Measurements from ENCODE around the gene ZNF384. TPM values are rescaled to one million over a fixed set of nuclear protein-coding genes. Genes with fewer than 3 reads are reported as not detected.

Gene ZNF384
- total and polyA plus RNA-seq, 2 of the 8 experiments (the other 6 are each of a cell fraction or from before 2014, with no cell fraction given) = 59.0 to 59.6 TPM

GRCh38 chr12:6635375-6635855, 53.8 kb downstream of the ZNF384 start:
- Histone ChIP-seq H4K8ac (ENCODE audit: extremely low read depth, insufficient read depth, low read length) (peak overlapping the region; percentile 7; the same call in 1 of the 2 replicates), H3K56ac (replicated peaks; ENCODE audit: insufficient read length, low read depth, low read length) (no peak overlapping the region), H2BK12ac (ENCODE audit: low read depth, low read length) (no peak overlapping the region), H2AFZ (ENCODE audit: low read length) (peak overlapping the region; percentile 52; the same call in 1 of the 2 replicates), H3K23ac (ENCODE audit: insufficient read length) (no peak overlapping the region), H3K9ac (replicated peaks in 1 of 4; ENCODE audit: extremely low read depth in 1 of 4, low read depth in 3 of 4, low read length in 3 of 4) (no peak overlapping the region), H3K79me1 (ENCODE audit: low read depth, low read length) (no peaks in the 10 kb centered on the region), H3K14ac (ENCODE audit: insufficient read length) (no peak overlapping the region), H2BK5ac (ENCODE audit: low read depth, low read length) (no peak overlapping the region), H3K27me3 (replicated peaks in 1 of 4; ENCODE audit: control insufficient read depth in 3 of 4, extremely low read depth in 1 of 4, insufficient read depth in 3 of 4, low read length in 3 of 4) (no peaks in the 10 kb centered on the region), H2AK5ac (ENCODE audit: low read depth, low read length) (no peak overlapping the region), H3K4me1 (replicated peaks in 1 of 4; ENCODE audit: control insufficient read depth in 3 of 4, insufficient read depth in 4 of 4, low read length in 3 of 4) (peaks cover 0 to 11% (median 2%) of the 10 kb centered on the region in 4 experiments; a peak in 5 of 7 replicates), H3K23me2 (ENCODE audit: low read depth, low read length) (no peaks in the 10 kb centered on the region), H4K20me1 (replicated peaks in 1 of 2; ENCODE audit: control insufficient read depth in 1 of 2, insufficient read depth in 2 of 2, low read length in 2 of 2) (no peaks in the 10 kb centered on the region), H3K4ac (replicated peaks; ENCODE audit: insufficient read length, low read depth, low read length) (no peak overlapping the region), H3K27ac (ENCODE audit: low read depth, low read length) (no peak overlapping the region), H3K9me3 (ENCODE audit: insufficient read depth in 2 of 2, low read depth in 1 of 2, low read length in 1 of 2) (no peaks in the 10 kb centered on the region), H3K36me3 (ENCODE audit: control insufficient read depth in 2 of 4, insufficient read depth in 4 of 4, low read length in 3 of 4) (no peaks in the 10 kb centered on the region), H3K4me2 (ENCODE audit: insufficient read depth in 1 of 2, low read depth in 2 of 2, low read length in 2 of 2) (no peak overlapping the region), H3K4me3 (ENCODE audit: extremely low read depth in 1 of 4, insufficient read depth in 2 of 4, low read depth in 3 of 4, low read length in 4 of 4) (no peak overlapping the region), H2BK20ac (ENCODE audit: low read length) (no peak overlapping the region), H4K5ac (ENCODE audit: insufficient read length, low read depth, low read length) (no peak overlapping the region), H2BK120ac (replicated peaks; ENCODE audit: low read depth, low read length) (no peak overlapping the region), H3K18ac (ENCODE audit: extremely low read depth, low read length) (no peak overlapping the region), H2BK15ac (ENCODE audit: low read length) (no peak overlapping the region), H4K91ac (replicated peaks; ENCODE audit: insufficient read length, low read length) (no peak overlapping the region), H3K79me2 (ENCODE audit: control insufficient read depth in 1 of 2, insufficient read depth in 2 of 2, low read length in 2 of 2) (no peaks in the 10 kb centered on the region)
- DNase-seq (ENCODE audit: low read depth in 1 of 2, low spot score in 2 of 2) = no peak
- ChIA-PET POLR2A (ENCODE audit: partially characterized antibody) (interaction anchor here (0.6 to 2.2 kb wide), 7 partner anchors 10 to 190 kb away, joined by 3 to 9 read pairs (median 3); no protein-coding TSS in a partner anchor), CTCF (ENCODE audit: partially characterized antibody) (interaction anchor here (0.6 to 5.1 kb wide), 13 partner anchors 9 to 288 kb away, joined by 3 to 38 read pairs (median 4); partner anchors contain the start of gene ACRBP)
- no peak for FAIRE-seq
- 83% methylated on average over 5 of the region's 5 CpGs; no CpG with 5 or more reads in 1 of the 2 experiments for WGBS, 2 experiments (ENCODE audit: extremely low coverage in 1 of 2, insufficient coverage in 1 of 2, insufficient read length in 1 of 2, insufficient replicate concordance in 2 of 2, low coverage in 1 of 2, low lambda C conversion rate in 2 of 2, missing lambda C conversion rate in 1 of 2)
- no peak for TF ChIP-seq SP1 (IDR thresholded peaks at IDR 0.05; ENCODE audit: low read depth, low read length)
- no peak for TF ChIP-seq BACH1 (IDR thresholded peaks at IDR 0.05; ENCODE audit: low read length)
- no peak for TF ChIP-seq JUN (IDR thresholded peaks at IDR 0.05; ENCODE audit: low read depth, low read length)
- no peak for TF ChIP-seq SIRT6 (IDR thresholded peaks at IDR 0.05; ENCODE audit: low read length)
- no peak for TF ChIP-seq RFX5 (IDR thresholded peaks at IDR 0.05; ENCODE audit: borderline replicate concordance, low read depth, low read length)
- no peak for TF ChIP-seq TBP (IDR thresholded peaks at IDR 0.05; ENCODE audit: low read depth, low read length)
- TF ChIP-seq GABPA (IDR thresholded peaks at IDR 0.05; ENCODE audit: borderline replicate concordance, insufficient read depth, low read length) = no peak
- TF ChIP-seq RXRA (IDR thresholded peaks at IDR 0.05; ENCODE audit: insufficient read depth, low read depth, low read length) = no peak
- no peak for TF ChIP-seq EZH2 (IDR thresholded peaks at IDR 0.05; ENCODE audit: low read depth, low read length, severe bottlenecking)
- no peak for TF ChIP-seq SP2 (IDR thresholded peaks at IDR 0.05; ENCODE audit: low read length)
- no peak for TF ChIP-seq SUZ12 (IDR thresholded peaks at IDR 0.05; ENCODE audit: low read length)
- TF ChIP-seq BRCA1 (IDR thresholded peaks at IDR 0.05; ENCODE audit: low read depth, low read length) = no peak
- no peak for TF ChIP-seq SAP30 (IDR thresholded peaks at IDR 0.05; ENCODE audit: insufficient read depth, insufficient replicate concordance, low read length)
- no peak for TF ChIP-seq BCL11A (IDR thresholded peaks at IDR 0.05; ENCODE audit: low read depth in 2 of 2, low read length in 2 of 2)
- no peak for TF ChIP-seq NRF1 (IDR thresholded peaks at IDR 0.05; ENCODE audit: low read depth, low read length)

Data from H1 (cell line).